IMR-90 (cell line): ENCODE results near the gene SPCS1.

ENCODE experiments used
- BHLHE40 ChIP-seq: fragments of 150-350 bp; IDR thresholded peaks from 2 replicates; pipeline ENCODE4 v1.6.1; 2016; ENCODE audit warnings: mild to moderate bottlenecking, low read depth, low read length
- CTCF ChIP-seq: conservative IDR thresholded peaks from 2 replicates; pipeline ENCODE4 v1.5.1; 2012; ENCODE audit warnings: mild to moderate bottlenecking, low read depth, low read length, improper control_type of control experiment
- FOS ChIP-seq: fragments of 150-350 bp; IDR thresholded peaks from 2 replicates; pipeline ENCODE4 v1.6.1; 2016; ENCODE audit warnings: low read depth, low read length
- MAFK ChIP-seq: IDR thresholded peaks from 2 replicates; pipeline ENCODE4 v1.6.1; 2012; ENCODE audit warnings: low read depth, low read length, improper control_type of control experiment
- MAZ ChIP-seq: IDR thresholded peaks from 2 replicates; pipeline ENCODE4 v1.6.1; 2012; ENCODE audit warnings: low read depth, mild to moderate bottlenecking, low read length, improper control_type of control experiment, moderate library complexity, borderline replicate concordance
- MXI1 ChIP-seq: IDR thresholded peaks from 2 replicates; pipeline ENCODE4 v1.6.1; 2012; ENCODE audit warnings: low read depth, mild to moderate bottlenecking, low read length, moderate library complexity, borderline replicate concordance
- POLR2A ChIP-seq: IDR thresholded peaks from 2 replicates; pipeline ENCODE4 v1.6.1; 2012; ENCODE audit warnings: mild to moderate bottlenecking, low read depth, low read length
- RAD21 ChIP-seq: IDR thresholded peaks from 2 replicates; pipeline ENCODE4 v1.6.1; 2012; ENCODE audit warnings: low read length, improper control_type of control experiment
- RFX5 ChIP-seq: IDR thresholded peaks from 2 replicates; pipeline ENCODE4 v1.8.0; 2012; ENCODE audit warnings: low read depth, mild to moderate bottlenecking, low read length, moderate library complexity
- SMC3 ChIP-seq: fragments of 150-350 bp; IDR thresholded peaks from 2 replicates; pipeline ENCODE4 v1.6.1; 2016; ENCODE audit warnings: low read depth, mild to moderate bottlenecking, antibody characterized with exemption, low read length, moderate library complexity
- USF2 ChIP-seq: fragments of 150-350 bp; IDR thresholded peaks from 2 replicates; pipeline ENCODE4 v1.6.1; 2017; ENCODE audit warnings: mild to moderate bottlenecking, antibody characterized with exemption, low read length, low read depth

GRCh38 chr3:52742418-52743041, 36.6 kb downstream of the SPCS1 start:
- TF ChIP-seq CTCF (peak; percentile 68), POLR2A (no peak), SMC3 (peak; percentile 72), RAD21 (peak; percentile 79), BHLHE40 (no peak), USF2 (no peak), MAZ (no peak), MAFK (no peak), FOS (no peak), MXI1 (no peak), RFX5 (no peak)
